Suprapubic skin (tissue), 4 donors: ENCODE data around the gene HOXA7.

Source experiments
- CTCF ChIP-seq, 2 donors: fragments of 200-600 bp in 1 of 2; fragments of 450-650 bp in 1 of 2; sonication (generic) in 1 of 2; IDR thresholded peaks; one replicate each; pipeline ENCODE4 v1.5.1; 2016 to 2019; ENCODE audit warnings: antibody characterized with exemption in 2 of 2, mild to moderate bottlenecking in 1 of 2, moderate library complexity in 1 of 2
- EP300 ChIP-seq: sonication (generic); formaldehyde crosslinking; IDR thresholded peaks from one replicate; pipeline ENCODE4 v1.6.1; 2017; ENCODE audit warnings: antibody characterized with exemption
- POLR2AphosphoS5 ChIP-seq, 3 donors: sonication (generic); formaldehyde crosslinking; IDR thresholded peaks; one replicate each; pipeline ENCODE4 v1.6.1; 2017; ENCODE audit warnings: antibody characterized with exemption in 3 of 3

GRCh38 chr7:27106901-27107240 lies 49.6 kb downstream of the HOXA7 start:
- TF ChIP-seq CTCF (IDR thresholded peaks at IDR 0.05), result no peak
- no peak for TF ChIP-seq EP300
- no peak for TF ChIP-seq POLR2AphosphoS5 (IDR thresholded peaks at IDR 0.05)
